GM18951 (cell line): ENCODE data around the gene ZNF586.
"Not testable (repeated sequence)": the region's sequence is repeated elsewhere in the genome, so short reads cannot be mapped to it uniquely, and the experiment has no call there.

ENCODE experiments used
- POLR2A ChIP-seq: IDR thresholded peaks from 4 replicates; pipeline ENCODE4 v1.6.1; 2011; ENCODE audit warnings: mild to moderate bottlenecking; ENCODE audit not compliant: insufficient read length, insufficient read depth; ENCODE audit errors: extremely low read depth
- in situ Hi-C: fragments of 300-500 bp; cut with MboI; formaldehyde crosslinking; loops from one replicate; pipeline ENCODE4 v1.12.0; 2022; ENCODE audit warnings: low sequenced_read_pairs, mixed read lengths, inconsistent platforms; ENCODE audit not compliant: unreplicated experiment

The ZNF586 gene

DNA sequence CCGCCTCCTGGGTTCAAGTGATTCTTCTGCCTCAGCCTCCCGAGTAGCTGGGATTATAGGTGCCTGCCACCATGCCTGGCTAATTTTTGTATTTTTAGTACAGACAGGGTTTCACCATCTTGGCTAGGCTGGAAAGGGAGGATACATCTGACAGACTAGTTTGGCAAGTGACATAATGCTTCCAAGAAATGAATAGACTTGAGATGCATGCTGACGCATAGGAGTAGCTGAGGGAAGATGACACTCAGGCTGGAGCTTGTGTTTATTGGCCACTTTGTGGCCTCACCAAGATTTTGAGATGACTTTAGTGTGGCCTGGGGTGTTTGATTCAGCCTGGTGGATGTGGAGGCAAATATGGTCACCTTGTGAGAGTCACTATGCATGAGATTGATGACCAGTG lies 4.0 kb downstream of the ZNF586 start:
- no peak for TF ChIP-seq POLR2A
- in situ Hi-C loops = no loop called here

DNA sequence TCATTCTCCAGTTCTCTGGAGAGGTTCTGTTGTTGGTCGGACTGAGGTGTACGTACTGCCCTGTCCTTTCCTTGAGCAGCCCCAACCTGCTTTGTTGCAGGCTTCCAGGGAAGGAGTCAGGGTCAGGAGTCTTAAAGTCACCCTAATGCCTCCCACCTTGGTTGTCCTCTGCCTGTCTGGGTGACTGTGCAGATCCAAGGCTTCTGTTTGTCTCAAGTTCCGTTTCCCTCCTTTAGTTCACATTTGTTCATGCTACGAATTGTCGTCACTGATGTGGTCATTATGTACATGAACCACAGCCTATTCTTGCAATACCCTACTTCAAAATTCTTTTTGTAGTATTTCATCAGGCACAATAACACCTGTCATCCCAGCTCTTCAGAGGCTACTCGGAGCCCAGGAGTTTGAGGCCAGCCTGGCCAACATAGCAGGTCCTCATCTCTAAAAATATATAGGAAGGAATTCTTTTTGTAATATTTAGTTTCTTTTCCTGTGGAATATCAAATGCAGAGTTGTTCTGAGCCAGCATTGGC lies 7.4 kb downstream of the ZNF586 start:
- in situ Hi-C loops = no loop called here
- TF ChIP-seq POLR2A = no peak

DNA sequence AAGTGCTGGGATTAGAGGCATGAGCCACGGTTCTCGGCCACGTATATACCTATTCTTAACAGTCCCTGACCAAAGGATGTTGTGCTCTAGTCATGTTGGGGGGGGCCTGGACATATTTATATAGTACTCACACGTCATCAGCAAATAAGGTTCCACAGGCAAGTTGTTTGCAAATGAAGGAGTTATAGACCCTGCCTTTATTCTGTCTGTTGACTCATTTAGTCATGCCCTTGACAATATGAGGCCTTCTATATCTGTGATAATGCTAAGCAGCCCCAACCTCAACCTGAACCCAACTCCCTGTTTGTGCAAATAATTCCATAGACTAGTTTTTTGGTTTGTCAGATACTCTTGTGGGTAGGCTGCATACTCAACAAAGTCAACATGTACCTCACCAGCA lies 8.9 kb downstream of the ZNF586 start:
- in situ Hi-C loops = no loop called here
- no peak for TF ChIP-seq POLR2A

DNA sequence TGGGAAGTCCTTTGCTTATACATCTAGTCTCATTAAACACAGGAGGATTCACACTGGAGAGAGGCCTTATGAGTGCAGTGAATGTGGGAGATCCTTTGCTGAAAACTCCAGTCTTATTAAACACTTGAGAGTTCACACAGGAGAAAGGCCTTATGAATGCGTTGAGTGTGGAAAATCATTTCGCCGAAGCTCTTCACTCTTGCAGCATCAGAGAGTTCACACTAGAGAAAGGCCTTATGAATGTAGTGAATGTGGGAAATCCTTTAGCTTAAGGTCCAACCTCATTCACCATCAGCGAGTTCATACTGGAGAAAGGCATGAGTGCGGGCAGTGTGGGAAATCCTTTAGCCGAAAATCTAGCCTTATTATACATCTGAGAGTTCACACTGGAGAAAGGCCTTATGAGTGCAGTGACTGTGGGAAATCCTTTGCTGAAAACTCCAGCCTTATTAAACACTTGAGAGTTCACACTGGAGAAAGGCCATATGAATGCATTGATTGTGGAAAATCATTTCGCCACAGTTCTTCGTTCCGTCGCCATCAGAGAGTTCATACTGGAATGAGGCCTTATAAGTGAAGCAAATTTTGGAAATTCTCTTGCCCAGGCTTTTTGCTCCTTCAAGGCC lies 9.9 kb downstream of the ZNF586 start:
- no peak for TF ChIP-seq POLR2A
- in situ Hi-C loops = no loop called here

DNA sequence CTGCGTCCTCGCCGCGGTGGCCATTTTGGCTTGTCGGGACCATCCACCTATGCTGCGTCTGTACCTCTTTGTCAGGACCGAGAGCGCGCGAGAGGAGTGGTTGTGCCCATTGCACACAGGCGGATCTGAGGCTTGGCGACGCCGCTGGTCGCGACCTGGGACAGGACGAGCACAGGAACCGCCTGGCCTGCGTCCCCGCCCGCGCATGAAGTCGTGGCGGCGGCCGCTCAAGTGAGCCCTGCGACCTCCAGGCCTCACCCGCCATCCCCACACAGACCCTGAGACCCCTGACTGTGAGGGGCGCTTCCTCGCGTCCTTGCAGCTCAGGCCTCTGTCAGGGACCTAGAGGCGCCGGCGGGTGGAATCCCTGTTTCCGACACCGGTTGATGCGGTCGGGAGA lies 16.8 kb downstream of the ZNF586 start:
- TF ChIP-seq POLR2A = no peak
- in situ Hi-C loops = no loop called here

DNA sequence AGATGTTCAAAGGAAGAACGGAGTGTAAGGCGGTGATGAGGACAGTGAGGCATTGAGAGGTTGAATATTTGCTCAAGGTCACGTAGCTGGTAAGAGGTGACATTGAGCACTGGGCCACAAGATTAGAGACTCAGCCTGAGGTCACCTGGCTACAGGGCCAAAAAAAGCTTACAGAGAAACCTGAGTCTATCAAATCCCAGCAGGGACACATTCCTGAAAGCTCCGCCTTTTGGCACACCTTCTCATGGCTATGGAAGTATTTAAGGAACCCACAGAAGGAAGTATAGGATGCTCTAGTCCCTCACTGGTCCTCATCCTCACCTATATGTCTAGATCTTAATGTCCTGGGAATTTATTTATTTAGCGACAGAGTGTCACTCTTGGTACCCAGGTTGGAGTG lies 17.4 kb downstream of the ZNF586 start:
- TF ChIP-seq POLR2A = no peak
- in situ Hi-C loops = no loop called here

DNA sequence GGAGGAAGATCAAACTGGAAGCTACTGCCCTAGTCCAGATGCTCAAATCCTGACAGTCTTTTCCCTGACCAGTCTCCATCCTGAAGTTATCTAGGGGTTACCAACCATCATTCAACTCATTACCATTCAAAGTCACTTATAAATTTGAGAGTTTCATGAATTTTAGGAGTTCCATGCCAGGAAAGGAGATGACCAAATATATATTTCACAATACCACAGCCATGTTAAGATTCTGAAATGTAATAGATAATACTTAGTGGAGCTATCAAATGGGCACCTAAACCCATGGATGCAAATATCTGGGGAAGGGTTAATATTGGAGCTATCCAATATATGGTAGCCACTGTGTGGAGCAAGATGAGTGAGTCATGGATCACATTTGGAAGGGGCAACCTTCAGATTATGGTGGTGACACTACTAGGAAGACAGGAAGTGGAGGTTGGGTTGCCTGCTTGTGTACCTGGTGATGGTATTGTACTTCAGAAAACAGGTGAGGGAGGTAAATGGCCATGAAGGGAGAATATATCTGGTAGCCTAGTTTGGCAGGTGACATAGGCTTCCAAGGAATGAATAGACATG lies 18.7 kb downstream of the ZNF586 start:
- no peak for TF ChIP-seq POLR2A
- in situ Hi-C loops = no loop called here

DNA sequence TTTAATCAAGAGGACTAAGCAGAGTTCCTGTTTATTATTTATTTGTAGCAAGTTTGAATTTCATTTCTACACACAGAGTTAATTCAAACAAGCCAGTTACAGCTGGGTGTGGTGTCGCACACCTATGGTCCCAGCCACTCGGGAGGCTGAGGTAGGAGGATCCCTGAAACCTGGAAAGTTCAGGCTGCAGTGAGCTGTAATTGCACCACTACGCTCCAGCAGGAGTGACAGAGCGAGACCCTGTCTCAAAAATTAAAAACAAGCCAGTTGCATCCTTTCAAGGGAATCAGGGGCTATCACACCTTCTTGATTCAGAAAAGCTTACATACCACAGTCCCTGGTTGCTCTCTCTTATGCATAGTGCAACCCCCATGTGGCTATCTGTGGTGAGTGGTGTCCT lies 19.8 kb downstream of the ZNF586 start:
- in situ Hi-C loops = no loop called here
- no peak for TF ChIP-seq POLR2A

DNA sequence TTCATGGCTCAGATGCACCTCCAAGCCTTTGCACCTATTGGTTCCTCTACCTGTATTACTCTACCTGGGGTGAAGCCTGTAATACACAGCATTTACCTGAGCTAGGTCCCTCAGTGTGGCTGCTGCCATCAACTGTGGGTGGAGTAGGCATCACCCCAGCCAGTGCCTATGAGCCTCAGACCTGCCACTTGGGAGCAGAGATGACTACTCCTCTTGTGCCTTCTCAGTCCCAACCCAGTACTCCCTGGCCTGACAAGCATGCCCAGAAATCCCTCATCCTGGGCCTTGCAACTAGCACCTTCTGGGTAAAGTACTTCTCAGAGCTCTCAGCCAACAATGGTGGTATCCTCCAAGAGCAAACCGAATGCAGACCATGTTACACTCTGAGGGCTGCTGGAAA lies 27.1 kb downstream of the ZNF586 start:
- in situ Hi-C loops = not testable (repeated sequence)

DNA sequence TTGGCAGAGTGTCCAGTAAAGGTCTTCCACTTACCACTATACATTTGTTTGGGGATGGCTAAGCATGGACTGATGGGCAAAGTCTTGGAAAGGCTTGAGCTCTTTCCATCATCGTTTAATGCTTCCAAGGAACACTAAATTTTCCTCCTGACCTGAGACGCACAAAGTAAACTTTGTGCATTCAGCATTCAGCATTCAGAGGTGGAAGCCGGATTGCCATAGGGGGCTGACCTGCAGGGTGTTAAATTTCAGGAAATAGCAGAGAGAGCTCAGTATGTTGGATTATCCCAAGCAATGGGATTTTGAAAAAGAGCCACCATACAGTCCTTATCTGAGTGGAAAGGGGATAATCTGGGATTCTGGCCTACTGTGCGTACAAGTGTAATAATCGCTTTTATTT lies 31.2 kb downstream of the ZNF586 start:
- TF ChIP-seq POLR2A = no peak
- in situ Hi-C loops = no loop called here

DNA sequence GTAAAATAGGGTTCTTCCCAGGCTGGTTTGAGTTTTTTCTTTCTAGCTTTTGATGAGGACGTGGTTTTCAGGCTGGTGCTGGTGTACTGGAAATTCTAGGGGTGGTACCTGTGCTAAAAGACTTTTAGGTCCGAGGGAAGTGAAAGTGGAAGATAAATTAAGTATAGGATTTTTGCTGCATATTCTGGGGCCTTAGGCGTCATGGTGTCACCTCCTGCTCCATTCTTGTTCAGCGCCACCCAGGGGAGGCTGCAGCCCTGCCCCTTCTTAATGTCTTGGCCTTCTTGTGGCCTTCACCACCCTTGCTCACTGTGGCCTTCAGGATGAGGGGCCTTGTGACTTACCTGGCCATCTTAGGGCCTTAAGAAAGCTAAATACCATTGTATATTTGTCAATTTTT lies 32.8 kb downstream of the ZNF586 start:
- in situ Hi-C loops = no loop called here
- TF ChIP-seq POLR2A = no peak

DNA sequence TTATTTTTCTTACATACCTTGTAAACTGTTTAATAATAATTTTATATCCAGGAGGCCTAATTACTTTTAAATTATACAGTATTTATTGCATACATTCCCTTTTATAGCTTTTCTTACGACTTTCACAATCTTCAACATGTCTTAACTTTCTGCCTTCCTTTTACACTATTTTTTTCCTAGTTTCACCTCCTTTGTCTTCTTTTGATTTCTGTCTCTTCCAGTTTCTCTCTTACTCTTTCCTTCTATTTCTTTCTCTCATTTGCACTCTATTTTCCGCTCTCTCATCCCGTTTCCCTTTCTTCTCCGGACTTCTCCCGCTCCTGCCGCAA lies 33.8 kb downstream of the ZNF586 start:
- no peak for TF ChIP-seq POLR2A
- in situ Hi-C loops = no loop called here

DNA sequence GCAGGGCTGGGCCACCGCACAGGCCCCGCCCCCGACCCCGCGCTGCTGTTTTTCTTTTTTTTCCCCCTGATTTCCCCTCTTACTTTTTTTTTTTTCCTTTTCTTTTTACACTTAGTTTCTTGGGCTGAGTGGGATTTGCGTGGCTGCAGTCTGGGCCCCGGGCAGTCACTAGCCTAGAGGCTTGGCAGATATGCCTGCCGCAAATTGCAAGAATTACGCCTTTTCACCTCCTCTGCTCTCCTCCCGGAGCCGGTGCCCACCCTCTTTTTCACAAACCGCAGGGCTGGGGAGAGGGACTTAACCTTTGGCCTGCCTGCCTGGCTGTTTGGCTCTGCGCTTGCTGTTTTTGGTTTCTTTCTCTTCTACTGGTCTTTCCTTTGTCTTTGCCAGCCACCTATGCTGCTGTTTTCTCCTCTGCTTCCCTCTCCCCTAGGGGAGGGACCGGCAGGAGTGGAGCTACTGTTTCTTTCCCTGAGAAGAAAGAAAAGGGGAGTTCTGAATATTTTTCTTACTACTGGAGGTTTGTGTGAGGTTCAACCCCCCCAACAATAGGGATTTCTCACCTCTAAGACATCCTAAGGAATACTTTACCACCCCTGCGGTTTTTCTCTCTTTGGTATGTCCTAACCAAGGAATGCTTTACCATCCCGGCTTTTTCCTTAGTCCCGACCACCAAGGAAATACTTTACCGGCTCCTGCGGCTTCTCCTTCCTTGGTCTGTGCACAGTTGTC lies 34.3 kb downstream of the ZNF586 start:
- in situ Hi-C loops = no loop called here
- TF ChIP-seq POLR2A = no peak

DNA sequence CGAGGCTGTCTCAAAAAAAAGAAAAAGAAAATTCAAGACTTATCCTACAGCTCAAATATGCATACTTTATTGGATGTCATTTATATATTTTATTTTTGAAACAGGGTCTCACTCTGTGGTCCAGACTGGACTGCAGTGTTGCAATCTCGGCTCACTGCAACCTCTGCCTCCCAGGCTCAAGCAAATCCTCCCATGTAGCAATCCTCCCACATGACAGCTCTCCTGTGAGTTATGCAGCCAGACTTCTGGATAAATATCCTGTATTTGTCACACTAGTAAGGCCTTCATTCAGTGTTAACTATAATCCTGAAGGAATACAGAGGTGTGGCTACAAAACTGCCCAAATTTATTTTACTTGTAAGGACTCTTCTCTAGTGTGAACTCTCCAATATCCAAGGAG lies 38.1 kb downstream of the ZNF586 start:
- no peak for TF ChIP-seq POLR2A
- in situ Hi-C loops = no loop called here

DNA sequence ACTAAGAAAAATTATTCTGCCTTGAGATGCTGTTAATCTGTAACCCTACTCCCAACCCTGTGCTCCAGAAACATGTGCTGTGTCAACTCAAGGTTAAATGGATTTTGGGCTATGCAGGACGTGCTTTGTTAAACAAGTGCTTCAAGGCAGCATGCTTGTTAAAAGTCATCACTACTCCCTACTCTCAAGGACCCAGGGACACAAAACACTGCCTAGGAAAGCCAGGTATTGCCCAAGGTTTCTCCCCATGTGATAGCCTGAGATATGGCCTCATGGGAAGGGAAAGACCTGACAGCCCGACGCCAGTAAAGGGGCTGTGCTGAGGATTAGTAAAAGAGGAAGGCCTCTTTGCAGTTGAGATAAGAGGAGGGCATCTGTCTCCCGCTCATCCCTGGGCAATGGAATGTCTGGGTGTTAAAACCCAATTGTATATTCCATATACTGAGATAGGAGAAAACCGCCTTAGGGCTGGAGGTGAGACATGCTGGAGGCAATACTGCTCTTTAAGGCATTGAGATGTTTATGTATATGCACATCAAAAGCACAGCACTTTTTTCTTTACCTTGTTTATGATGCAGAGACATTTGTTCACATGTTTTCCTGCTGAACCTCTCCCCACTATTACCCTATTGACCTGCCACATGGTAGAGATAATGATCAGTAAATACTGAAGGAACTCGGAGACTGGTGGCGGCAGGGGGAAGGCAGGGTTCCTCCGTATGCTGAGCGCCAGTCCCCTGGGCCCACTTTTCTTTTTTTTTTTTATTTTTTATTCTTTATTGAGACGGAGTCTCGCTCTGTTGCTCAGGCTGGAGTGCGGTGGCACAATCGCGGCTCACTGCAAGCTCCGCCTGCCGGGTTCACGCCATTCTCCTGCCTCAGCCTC lies 41.2 kb downstream of the ZNF586 start:
- in situ Hi-C loops = not testable (repeated sequence)
